Natural killer cell (primary cell): ENCODE results near the gene PDGFRA. TPM values are rescaled to one million over a fixed set of nuclear protein-coding genes. Genes with fewer than 3 reads are reported as not detected.

Experiments used
- ATAC-seq, 3 donors: fragments of 150-1000 bp in 2 of 3; fragments of 200-7000 bp in 1 of 3; cut with Tn5 transposase; 1 replicate in 1 of 3; 2 replicates in 2 of 3; pipeline ENCODE4 v1.10.0; 2021; ENCODE audit warnings: mild to moderate bottlenecking in 2 of 3, moderate library complexity in 2 of 3
- DNase-seq, 2 donors: peaks; one replicate each; pipeline versions ENCODE4 v3.0.0 to v3.0.0-alpha.2; 2013 to 2021; ENCODE audit warnings: mixed read lengths in 1 of 2
- H3K27ac ChIP-seq: one replicate; pipeline ENCODE4 v1.5.1; 2013; ENCODE audit warnings: mild to moderate bottlenecking, low read length
- H3K27me3 ChIP-seq: one replicate; pipeline ENCODE4 v1.6.1; 2013; ENCODE audit warnings: low read length; ENCODE audit not compliant: control insufficient read depth, insufficient read depth
- H3K36me3 ChIP-seq: one replicate; pipeline ENCODE4 v1.6.1; 2013; ENCODE audit warnings: low read length; ENCODE audit not compliant: control insufficient read depth, insufficient read depth
- H3K4me1 ChIP-seq: one replicate; pipeline ENCODE4 v1.6.1; 2013; ENCODE audit warnings: low read length; ENCODE audit not compliant: control insufficient read depth, insufficient read depth
- H3K4me3 ChIP-seq: one replicate; pipeline ENCODE4 v1.5.1; 2013; ENCODE audit warnings: low read length
- H3K9me3 ChIP-seq: one replicate; pipeline ENCODE4 v1.6.1; 2013; ENCODE audit warnings: low read length; ENCODE audit not compliant: control insufficient read depth, insufficient read depth
- H3K27ac Mint-ChIP-seq, 2 donors: one replicate each; pipeline ENCODE4 v1.8.0; 2022; ENCODE audit warnings: mild to moderate bottlenecking in 2 of 2, mixed read lengths in 2 of 2, moderate library complexity in 1 of 2
- H3K27me3 Mint-ChIP-seq, 2 donors: one replicate each; pipeline ENCODE4 v1.8.0; 2022; ENCODE audit warnings: low read depth in 2 of 2, mixed read lengths in 2 of 2
- H3K36me3 Mint-ChIP-seq: one replicate; pipeline ENCODE4 v1.8.0; 2022; ENCODE audit warnings: mixed read lengths
- H3K4me1 Mint-ChIP-seq, 2 donors: one replicate each; pipeline ENCODE4 v1.8.0; 2022; ENCODE audit warnings: mixed read lengths in 2 of 2
- H3K4me3 Mint-ChIP-seq: one replicate; pipeline ENCODE4 v1.8.0; 2022; ENCODE audit warnings: mild to moderate bottlenecking, moderate library complexity, mixed read lengths
- H3K9me3 Mint-ChIP-seq, 2 donors: one replicate each; pipeline ENCODE4 v1.8.0; 2022; ENCODE audit warnings: mixed read lengths in 2 of 2
- WGBS: methylation state at CpG from one replicate; pipeline ENCODE4 v1.1.7; 2013; ENCODE audit warnings: missing lambda C conversion rate; ENCODE audit not compliant: insufficient coverage; 5-methylcytosine and 5-hydroxymethylcytosine counted together
- intact Hi-C: fragments of 100-400 bp; cut with micrococcal nuclease; formaldehyde crosslinking; loops from one replicate; pipeline ENCODE4 v1.14.2; 2022
- total RNA-seq, 4 donors: library from RNA; stranded (reverse); fragments of 120-200 nt in 1 of 4; gene quantifications; one replicate each; pipeline versions ENCODE4 v1.2.3 to v1.2.4, GENCODE V29; 2013 to 2022
- TF ChIP-seq, protein P1 (sequence below): fragments of 200-600 bp; IDR thresholded peaks from one replicate; pipeline ENCODE4 v1.8.0; 2022; ENCODE audit warnings: antibody characterized with exemption

PDGFRA gene
- total RNA-seq, 3 donors from 2014 or later (not counting 1 experiment from before 2014, with no cell fraction given), result 0.05 TPM; not detected in 2

GRCh38 chr4:54228056-54228527, 1.0 kb upstream of the PDGFRA start:
- Mint-ChIP-seq H3K27ac (no peak overlapping the region), H3K4me3 (no peak overlapping the region), H3K27me3 (peaks cover 65 to 66% of the 10 kb centered on the region in 2 donors), H3K9me3 (no peaks in the 10 kb centered on the region), H3K36me3 (no peaks in the 10 kb centered on the region), H3K4me1 (peaks cover 18 to 29% of the 10 kb centered on the region in 2 donors)
- Histone ChIP-seq H3K36me3 (no peaks in the 10 kb centered on the region), H3K4me3 (no peak overlapping the region), H3K27ac (no peak overlapping the region), H3K4me1 (peaks cover 48% of the 10 kb centered on the region), H3K9me3 (no peaks in the 10 kb centered on the region), H3K27me3 (peaks cover 64% of the 10 kb centered on the region)
- DNase-seq, result peak in 1 of 2 donors; percentile 53
- TF ChIP-seq, protein P1, sequence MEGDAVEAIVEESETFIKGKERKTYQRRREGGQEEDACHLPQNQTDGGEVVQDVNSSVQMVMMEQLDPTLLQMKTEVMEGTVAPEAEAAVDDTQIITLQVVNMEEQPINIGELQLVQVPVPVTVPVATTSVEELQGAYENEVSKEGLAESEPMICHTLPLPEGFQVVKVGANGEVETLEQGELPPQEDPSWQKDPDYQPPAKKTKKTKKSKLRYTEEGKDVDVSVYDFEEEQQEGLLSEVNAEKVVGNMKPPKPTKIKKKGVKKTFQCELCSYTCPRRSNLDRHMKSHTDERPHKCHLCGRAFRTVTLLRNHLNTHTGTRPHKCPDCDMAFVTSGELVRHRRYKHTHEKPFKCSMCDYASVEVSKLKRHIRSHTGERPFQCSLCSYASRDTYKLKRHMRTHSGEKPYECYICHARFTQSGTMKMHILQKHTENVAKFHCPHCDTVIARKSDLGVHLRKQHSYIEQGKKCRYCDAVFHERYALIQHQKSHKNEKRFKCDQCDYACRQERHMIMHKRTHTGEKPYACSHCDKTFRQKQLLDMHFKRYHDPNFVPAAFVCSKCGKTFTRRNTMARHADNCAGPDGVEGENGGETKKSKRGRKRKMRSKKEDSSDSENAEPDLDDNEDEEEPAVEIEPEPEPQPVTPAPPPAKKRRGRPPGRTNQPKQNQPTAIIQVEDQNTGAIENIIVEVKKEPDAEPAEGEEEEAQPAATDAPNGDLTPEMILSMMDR, result no peak
- WGBS, result 2% methylated on average over 28 of the region's 29 CpGs
- intact Hi-C loops, result no loop called here
- no peak for ATAC-seq

- no peaks in the 10 kb centered on the region for H3K36me3 ChIP-seq
- H3K4me1 Mint-ChIP-seq, result peaks cover 22 to 33% of the 10 kb centered on the region in 2 donors
- no peaks in the 10 kb centered on the region for H3K9me3 Mint-ChIP-seq
- no peak overlapping the region for H3K27ac Mint-ChIP-seq
- peaks cover 65% of the 10 kb centered on the region for H3K27me3 ChIP-seq
- TF ChIP-seq, protein P1, result no peak
- intact Hi-C loops, result no loop called here
- ATAC-seq (no peak), DNase-seq (no peak)
- no peak overlapping the region for H3K27ac ChIP-seq
- peaks cover 61 to 63% of the 10 kb centered on the region in 2 donors for H3K27me3 Mint-ChIP-seq
- no peak overlapping the region for H3K4me3 ChIP-seq
- H3K36me3 Mint-ChIP-seq, result no peaks in the 10 kb centered on the region
- H3K9me3 ChIP-seq, result no peaks in the 10 kb centered on the region
- H3K4me3 Mint-ChIP-seq, result no peak overlapping the region
- 6% methylated on average over 4 of the region's 8 CpGs for WGBS
- H3K4me1 ChIP-seq, result peaks cover 53% of the 10 kb centered on the region
Measured at GRCh38 chr4:54228546-54228945, 547 bp upstream of the PDGFRA start.

DNA sequence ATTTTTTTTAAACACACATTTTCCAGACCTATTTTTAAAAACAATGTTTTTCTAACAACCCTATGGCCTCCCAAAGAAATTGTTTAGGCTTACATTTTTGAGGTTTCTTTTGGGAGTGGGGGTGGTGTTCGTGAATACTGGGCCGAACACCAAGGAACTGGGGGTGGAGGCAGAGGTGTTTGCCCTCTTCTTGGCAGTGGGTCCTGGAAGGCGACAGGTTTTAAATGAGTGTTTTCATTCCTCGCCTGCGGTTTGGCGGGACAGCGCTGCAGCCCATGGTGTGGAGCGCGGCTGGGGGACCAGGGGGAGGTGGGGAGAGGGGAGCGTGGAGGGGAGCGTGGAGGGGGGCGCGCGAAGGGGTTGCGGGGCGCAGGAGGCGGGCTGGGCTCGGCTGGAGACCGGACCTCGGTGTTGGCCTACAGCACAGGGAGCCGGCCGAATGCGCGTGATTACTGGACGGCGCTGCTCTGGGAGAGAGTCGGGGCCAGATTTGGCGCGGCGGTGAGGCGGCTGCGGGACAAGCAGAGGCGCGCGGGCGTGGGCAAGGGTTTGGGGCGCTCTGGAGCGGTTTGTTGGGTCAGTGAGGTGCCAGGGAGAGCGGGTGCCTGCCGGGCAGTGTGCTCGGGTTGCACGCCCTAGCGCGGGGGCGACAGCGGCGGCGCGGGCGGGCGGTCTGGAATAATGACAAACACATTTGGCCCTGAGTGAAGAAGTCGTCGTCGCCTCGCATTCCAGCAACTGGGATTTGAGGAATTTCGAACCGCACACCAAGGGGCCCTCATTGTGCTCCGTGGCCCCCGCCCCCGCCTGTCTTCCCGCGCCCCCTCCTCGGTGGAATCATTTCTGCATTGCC, 764 bp downstream of the PDGFRA start:
- no peak for DNase-seq
- intact Hi-C loops, result loop anchor here (5.0 to 10.0 kb wide), 5 partner anchors 323 to 1853 kb away; no protein-coding TSS in a partner anchor
- Mint-ChIP-seq H3K27me3 (peaks cover 51 to 62% of the 10 kb centered on the region in 2 donors), H3K27ac (no peak overlapping the region), H3K36me3 (no peaks in the 10 kb centered on the region), H3K4me3 (no peak overlapping the region), H3K9me3 (no peaks in the 10 kb centered on the region), H3K4me1 (peaks cover 29 to 42% of the 10 kb centered on the region in 2 donors)
- WGBS, result 6% methylated on average over 63 of the region's 63 CpGs
- Histone ChIP-seq H3K27me3 (peaks cover 64% of the 10 kb centered on the region), H3K27ac (no peak overlapping the region), H3K4me3 (no peak overlapping the region), H3K9me3 (no peaks in the 10 kb centered on the region), H3K4me1 (peaks cover 61% of the 10 kb centered on the region), H3K36me3 (no peaks in the 10 kb centered on the region)
- TF ChIP-seq, protein P1, result no peak
- ATAC-seq, result no peak
